GM18867 (cell line): ENCODE results near the gene GALNT7.
"Not testable (repeated sequence)": the region's sequence is repeated elsewhere in the genome, so short reads cannot be mapped to it uniquely, and the experiment has no call there.

ENCODE experiments used
- ATAC-seq: cut with Tn5 transposase; IDR thresholded peaks from one replicate; pipeline ENCODE4 v1.9.1; 2021; ENCODE audit warnings: mild to moderate bottlenecking, moderate library complexity; ENCODE audit not compliant: unreplicated experiment

GALNT7 gene

DNA sequence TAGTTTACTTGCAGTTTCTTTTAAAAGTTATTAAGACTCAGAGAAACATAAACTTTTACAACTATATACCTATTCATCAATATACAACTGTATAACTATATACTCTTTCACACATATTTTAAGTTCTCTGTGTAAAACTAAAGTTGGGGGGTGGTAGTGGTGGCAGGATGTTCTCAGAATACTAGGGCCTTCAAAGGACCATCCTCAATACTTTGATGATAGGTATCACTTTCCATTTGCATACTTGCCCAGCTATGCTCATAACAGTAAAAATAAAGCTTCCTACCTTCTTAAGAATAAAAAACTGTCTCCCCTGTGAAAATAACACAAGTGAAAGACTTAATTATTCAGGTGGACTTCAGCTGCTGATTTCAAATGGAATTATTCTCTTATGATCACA lies 2.9 kb upstream of the GALNT7 start:
- no peak for ATAC-seq

DNA sequence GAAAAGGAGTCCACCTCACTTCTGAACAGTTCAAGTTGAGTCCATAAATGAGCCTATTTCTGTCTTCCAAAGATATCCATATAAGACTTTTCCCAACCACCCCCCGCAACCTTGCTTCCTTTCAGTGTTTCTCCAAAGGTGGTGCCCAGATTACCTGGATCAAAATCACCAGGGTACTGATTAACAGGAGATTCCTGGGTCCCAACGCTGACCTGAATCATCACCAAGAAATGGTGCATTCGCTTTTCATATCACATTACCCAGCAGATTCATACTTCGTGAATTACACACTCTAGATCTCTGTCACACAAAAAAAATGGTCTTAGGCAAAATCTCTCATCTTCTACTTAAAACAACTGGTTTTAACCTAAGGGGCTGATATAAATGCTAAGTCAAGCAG lies 2.1 kb upstream of the GALNT7 start:
- no peak for ATAC-seq

DNA sequence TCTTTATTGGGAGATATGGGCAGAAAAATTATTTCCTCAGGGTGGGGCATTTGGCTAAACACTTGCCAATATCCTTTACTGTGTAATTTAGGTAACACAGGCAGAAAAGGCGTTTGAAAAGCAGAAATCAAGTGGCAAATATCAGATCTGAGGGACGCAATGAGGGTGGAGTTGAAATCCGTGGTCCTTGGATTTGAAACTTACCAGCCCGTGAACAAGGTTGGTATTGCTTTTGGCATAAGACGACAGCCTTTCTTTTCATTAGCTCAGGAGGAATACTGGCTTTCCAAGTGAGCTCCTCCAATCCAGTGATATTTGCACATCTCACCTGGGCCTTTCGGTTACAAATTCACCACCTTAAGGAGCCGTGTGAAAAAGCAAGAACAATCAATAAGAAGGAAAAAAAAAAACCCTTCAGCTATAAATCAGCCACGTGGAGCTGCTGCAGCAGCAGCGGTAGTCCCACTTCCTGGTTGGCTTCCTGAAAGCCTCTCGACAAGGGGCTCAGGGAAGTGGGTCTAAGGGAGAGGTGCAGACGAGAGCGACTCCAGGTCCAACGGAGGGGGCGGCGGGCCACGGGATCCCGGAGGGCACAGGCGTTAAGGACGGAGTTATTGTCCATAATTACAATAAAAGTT lies 734 bp upstream of the GALNT7 start:
- ATAC-seq = no peak

DNA sequence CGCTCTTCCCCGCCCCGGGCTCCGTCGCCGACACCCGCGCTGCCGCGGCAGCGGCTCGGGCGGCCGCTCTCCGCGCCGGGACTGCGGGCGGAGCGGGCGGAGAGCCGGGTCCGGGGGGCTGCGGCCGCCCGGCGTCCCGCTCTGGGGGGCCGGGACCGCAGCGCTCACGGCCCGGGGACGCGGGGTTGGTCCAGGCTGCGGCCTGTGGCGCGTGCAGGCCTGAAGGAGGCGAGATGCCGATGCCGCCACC lies 492 bp downstream of the GALNT7 start:
- no peak for ATAC-seq

DNA sequence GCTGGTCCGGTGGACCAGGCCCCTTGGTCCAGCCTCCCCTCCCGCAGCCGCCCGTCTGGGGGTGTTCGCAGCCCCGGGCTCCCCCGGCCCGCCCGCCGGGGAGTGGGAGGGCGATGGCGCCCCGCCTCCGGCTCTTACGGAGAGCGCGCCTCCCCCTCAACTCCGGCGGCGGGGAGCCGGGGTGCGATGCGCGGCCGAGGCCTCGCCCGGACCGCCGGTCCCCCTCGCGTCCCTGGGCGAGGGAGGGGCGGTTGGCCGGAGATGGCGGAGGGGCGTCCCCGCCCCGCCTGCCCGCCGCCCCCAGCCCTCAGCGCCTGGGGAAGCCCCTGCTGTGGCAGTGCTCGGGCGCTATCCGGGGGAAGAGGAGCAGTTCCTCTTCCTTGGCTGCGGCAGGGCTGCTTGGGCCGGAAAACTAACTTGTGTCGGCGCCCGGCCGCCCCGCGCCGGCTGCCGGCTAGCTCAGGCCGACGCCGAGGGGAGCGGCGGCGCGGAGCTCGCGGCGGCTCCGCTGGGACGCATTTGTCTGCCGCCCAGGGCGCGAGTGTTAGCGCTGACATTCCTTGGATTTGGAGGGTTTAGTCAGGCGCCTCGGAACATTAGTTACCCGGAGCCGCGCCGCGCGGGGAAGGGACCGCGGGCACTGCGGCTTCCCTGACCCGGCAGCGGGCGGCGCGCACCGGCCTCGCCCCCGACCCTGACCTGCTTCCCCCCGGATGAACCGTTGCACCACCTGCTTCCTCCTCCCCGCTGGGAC lies 994 bp downstream of the GALNT7 start:
- peak; percentile 65 for ATAC-seq

DNA sequence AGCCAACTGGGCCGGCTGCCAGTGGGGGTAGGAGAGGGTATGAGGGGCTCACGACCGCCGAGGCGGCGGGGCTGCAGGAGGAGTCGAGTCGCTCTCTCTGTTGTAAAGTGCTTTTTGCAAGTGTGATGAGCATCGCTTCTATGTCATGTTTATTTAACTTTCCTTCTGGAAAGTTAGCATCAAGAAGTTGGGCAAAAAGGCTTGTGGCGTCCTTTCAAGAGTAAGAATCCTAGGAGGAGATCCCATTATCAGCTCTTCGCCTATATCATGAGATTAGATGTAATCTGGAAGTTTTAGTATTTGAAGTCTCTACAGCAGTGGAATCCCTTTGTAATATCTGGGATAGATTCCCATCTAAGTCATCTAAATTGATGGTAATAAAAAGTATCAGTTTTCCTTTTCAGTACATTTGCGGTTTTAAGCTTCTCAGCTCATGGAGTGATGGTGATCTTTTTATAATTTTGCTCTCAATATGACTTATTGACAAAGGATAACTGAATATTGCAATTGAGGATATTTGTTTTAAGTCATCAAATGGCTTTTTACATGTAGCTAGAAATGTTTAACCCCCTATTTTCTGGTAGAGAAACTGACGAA lies 1.7 kb downstream of the GALNT7 start:
- no peak for ATAC-seq

DNA sequence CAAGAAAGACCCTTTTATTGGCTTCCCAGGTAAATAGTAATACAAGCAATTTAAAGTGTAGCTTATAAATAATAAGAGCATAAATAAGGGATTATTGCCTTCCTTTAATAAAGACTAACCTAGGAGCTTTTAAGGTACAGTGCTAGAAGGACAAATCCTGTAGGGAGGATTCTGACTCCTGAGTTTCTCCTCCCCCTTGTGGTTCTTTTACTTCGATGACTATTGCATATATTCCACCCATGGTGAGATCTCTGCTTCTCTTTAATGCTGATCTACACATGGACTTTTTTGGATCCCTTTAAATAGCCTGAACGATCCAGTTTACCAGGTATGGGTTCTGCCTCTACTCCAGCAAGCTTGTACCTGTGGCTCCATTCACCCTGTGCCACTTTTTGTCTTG lies 2.5 kb downstream of the GALNT7 start:
- no peak for ATAC-seq

DNA sequence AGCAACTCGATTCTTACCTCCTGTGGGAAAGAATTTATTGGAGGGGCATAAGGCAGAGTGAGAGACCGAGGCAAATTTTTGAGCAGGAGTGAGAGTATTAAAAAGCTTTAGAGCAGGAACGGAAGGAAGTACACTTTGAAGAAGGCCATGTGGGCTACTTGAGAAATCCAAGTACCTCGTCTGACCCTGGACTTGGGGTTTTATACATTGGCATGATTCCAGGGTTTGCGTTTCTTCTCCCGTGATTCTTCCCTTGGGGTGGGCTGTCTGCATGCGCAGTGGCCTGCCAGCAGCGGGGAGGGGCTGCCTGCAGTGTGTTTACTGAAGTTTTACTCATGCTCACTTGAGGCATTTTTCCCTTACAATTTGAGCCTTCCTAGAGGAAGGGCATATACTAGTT lies 3.4 kb downstream of the GALNT7 start:
- no peak for ATAC-seq

DNA sequence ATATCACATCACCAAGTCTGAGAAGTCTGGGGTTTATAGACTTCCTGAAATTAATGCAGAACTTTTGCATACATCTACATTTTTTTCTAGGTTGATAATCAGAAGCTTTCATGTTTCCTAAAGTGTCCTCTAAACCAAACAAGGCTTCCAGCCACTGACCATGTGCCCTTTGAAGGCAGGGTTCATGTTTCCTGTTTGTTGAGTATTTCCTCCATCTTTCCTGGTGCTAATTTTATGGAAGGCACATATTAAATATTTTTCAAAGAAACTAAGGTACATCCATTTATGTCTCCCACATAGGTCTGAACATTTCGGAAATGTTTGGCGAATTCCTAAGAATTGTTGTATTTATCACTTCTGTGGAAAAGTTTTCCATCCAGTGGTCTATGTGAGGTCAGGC lies 5.6 kb downstream of the GALNT7 start:
- ATAC-seq = no peak

DNA sequence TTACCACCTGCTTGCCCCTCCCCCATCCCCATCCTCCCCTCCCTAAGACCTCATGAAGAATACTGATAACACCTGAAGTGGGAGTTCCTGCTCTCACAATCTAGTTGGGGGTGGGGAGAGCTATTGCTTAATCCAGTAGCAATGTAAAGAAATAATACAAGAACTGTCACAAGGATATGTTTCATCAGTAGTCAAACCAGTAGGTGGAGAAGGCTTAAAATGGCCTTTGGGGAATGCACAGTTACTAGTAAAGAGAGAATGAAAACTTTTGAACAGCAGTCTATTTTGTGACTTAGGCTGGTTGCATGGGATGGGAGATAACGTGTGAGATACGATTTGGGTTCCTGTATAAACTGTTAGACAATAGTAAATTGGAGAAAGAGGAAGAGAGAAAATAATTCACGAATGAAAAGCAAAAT lies 6.0 kb downstream of the GALNT7 start:
- ATAC-seq = no peak

DNA sequence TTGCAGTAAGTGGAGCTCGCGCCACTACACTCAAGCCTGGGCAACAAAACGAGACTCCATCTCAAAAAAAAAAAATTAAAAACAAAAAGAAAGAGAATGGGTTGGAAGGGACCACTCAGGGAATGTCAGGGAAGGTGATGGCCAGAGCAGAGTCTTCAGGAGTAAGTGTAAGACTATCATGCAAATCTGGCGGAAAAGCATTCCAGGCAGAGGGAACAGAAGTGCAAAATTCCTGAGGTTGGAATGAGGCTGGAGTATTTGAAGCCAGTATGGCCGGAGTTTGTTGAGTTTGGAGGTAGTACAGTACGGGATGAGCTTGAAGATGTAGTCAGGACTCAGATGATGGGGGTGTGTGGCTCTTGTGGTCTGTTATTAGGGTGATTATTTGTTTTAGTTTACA lies 7.4 kb downstream of the GALNT7 start:
- no peak for ATAC-seq

DNA sequence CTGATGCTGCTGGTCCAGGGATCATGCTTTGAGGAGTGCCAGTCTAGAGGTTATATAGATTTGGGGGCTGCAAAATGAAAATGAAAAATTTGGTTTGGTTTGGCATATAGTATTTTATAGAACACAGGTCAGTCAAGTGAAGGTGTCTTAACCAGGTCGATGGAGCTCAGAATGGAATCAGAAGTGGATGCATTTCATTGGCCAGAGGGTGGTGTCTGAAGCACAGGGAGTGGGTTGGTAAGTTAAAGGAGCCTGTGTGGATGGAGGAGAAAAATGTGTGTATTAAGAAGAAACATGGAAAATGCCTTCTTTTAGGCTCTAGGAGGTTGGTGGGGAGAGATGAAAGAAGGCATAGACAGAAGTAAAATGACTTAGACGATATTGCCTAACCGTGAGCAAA lies 8.6 kb downstream of the GALNT7 start:
- no peak for ATAC-seq

DNA sequence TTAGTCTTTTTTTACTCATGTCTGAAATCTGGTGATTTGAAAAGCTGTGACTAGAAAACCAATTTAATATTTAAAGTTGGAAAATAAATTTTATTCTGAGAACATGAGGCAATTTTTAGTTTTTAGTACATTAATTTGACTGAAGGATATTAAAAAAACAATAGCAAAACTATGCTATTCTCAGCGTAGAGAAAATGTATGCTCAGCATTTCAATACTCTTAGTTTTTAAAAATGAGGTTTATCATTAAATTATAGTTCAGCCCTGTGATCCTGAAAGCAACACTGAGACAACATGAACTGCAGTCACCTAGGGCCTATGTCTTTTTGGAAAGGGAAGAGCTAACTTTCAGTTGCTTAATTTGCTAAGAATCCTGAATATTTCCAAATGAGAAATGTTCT lies 9.5 kb downstream of the GALNT7 start:
- no peak for ATAC-seq

DNA sequence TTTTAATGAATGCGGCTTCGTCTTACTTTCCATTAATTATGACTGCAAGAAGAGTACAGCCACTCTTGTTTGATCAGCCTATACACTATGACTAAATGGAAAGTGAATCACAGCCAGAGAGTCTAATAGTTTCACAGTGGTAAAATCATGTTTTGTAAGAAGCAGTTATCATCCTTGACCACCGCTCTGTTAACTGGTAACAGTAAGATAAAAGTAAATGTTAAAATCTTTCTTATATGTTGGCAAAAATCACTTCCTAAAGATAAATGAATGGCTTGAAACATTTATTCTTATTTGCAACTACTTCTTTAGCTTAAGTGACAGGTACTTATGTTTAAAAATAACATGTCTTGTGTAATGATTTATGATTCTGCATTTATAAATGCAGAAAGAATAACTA lies 13.2 kb downstream of the GALNT7 start:
- peak; percentile 39 for ATAC-seq

DNA sequence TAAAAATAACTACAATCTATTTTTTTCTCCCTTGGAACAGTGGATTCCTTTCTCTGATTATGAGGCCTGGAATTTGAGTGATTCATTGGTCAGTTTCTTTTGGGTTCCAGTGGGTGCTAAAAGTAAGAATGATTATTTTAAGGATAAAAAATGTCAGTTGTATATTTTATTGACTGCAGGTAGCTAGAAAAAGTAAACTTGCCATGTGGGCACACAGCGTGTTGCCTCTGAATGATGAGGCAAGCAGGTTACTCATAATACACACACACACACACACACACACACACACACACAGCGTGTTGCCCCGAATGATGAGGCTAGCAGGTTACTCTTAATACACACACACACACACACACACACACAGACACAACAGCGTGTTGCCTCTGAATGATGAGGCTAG lies 13.8 kb downstream of the GALNT7 start:
- no peak for ATAC-seq

DNA sequence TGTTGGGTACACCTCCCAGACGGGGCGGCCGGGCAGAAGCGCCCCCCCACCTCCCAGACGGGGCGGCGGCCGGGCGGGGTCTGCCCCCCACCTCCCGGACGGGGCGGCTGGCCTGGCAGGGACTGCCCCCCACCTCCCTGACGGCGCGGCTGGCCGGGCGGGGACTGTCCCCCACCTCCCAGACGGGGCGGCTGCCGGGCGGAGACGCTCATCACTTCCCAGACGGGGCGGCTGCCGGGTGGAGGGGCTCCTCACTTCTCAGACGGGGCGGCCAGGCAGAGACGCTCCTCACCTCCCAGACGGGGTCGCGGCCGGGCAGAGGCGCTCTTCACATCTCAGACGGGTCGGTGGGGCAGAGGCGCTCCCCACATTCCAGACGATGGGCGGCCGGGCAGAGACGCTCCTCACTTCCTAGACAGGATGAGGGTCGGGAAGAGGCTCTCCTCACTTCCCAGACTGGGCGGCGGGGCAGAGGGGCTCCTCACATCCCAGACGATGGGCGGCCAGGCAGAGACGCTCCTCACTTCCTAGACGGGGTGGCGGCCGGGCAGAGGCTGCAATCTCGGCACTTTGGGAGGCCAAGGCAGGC lies 15.1 kb downstream of the GALNT7 start:
- ATAC-seq = not testable (repeated sequence)

DNA sequence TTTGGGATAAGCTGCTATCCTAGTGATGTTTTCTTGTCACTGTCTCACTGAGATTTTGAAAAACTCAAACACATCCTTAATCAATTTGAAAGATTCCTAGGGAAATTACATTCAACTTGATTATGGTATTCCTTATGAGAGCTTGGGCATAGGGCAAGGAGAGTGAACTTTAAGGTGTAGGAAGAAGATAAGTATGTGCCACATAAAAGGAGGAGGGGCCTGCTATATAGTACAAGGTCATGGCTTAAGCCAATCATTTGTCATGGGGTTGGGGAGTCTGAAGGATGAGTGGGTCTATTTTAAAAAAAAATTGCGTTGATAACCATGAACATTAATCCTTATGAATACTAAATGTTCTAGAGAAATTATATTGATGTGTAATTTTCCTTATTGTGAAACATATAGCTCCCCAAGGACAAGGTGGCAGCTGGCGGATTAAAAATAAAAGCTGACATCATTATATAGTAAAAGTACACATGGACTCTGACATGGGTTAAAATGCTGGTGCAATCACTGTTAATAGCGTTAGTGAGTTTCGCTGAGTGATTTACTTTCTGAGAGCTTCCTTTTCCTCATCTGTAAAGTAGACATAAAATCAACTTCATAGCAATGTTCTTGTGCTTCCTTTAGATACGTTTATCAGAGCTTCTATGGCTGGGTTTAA lies 17.4 kb downstream of the GALNT7 start:
- peak; percentile 47 for ATAC-seq

DNA sequence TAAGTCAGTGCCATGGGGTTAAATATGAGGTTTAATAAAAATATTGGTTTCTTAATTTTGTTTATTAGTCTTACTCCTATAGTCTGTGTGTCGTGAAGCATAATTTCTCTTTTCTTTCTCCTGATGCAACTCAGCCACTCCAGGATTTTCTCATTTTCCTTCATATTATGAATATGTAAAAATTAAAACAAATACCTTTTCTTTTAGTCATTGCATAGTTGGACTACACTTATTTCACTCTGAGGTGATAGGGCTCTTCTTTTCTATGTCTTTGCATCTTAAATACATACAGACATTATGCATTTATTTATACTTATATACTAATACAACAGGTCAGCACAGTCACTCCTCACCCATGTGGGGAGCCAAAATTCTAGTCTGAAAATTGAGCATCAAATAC lies 19.1 kb downstream of the GALNT7 start:
- no peak for ATAC-seq

DNA sequence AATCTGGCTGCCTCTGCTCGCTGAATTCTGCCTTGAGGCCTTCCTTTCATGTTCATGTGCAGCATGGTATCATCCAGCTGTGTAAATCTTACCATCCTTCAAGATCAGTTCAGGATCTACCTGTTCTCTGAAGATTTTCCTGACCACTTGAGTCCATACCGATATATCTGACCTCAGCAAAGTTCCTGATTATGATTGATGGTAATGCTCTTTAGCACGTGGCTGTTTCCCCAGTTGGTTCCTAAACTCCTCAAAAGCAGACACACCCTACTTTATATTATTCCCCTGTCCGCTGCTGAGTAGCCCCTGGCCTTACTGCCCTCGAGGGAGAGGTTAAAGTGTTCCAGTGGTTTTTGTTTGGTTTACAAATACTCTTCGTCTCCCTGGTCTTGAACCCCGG lies 20.0 kb downstream of the GALNT7 start:
- ATAC-seq = no peak

DNA sequence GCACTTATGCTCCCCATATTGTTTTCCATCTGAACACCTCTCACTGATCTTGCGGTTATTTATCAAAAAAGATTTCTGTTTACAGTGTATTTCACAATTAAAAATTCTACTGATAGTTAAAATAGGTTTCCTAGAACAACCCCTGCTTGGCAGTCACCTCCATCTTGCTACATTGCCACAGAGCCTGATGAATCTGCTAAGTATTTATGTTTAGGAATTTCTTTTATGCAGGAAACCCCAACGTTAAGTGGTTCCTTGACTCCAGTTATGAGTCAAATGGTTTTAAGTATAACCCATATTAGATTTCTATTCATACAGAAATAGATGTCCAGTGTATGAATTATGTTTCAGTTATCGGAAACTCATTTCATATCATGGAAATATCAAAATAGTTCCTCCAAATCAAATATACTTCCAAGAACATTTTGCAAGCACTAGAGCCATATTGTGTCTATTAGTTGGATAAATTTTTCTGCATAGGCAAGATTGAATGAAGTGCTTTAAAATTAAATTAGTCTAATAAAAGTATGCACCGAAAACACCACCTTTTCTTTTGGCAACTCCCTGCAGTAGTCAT lies 20.6 kb downstream of the GALNT7 start:
- no peak for ATAC-seq

DNA sequence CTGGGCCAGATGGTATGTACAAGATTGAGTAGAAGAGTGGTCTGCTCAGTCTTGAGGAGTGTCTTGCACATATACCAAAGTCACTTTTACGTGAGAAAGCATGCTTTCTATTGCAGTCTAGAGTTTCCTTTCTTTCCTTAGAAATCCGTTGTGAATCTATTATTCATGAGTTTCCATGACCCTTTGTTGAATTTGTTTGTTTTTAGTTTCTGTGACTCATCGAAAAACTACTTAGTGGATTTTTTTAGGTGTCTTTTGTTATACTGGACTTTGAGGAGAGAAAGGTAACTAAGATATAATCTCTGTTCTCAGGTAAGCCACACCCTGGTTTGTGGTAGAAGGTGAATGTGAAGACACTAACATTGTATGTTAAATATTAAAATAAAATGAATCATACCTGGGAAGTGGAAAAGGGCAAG lies 23.0 kb downstream of the GALNT7 start:
- no peak for ATAC-seq
